HEK293 (cell line): ENCODE results near the gene MALL.

Experiments used
- ATF2 ChIP-seq: fragments of 450-650 bp; formaldehyde crosslinking; IDR thresholded peaks from 2 replicates; pipeline ENCODE4 v1.5.1; 2016; ENCODE audit warnings: missing biosample characterization, missing genetic modification characterization, low read depth
- CTCF ChIP-seq: fragments of 450-650 bp; formaldehyde crosslinking; IDR thresholded peaks from 2 replicates; pipeline ENCODE4 v1.5.1; 2016; ENCODE audit warnings: missing biosample characterization, missing genetic modification characterization
- ELK4 ChIP-seq: IDR thresholded peaks from 2 replicates; pipeline ENCODE4 v1.6.1; 2011; ENCODE audit warnings: mild to moderate bottlenecking, low read depth, low read length, borderline replicate concordance
- HOXA7 ChIP-seq: sonication (generic); formaldehyde crosslinking; IDR thresholded peaks from 2 replicates; pipeline ENCODE4 v1.8.1; 2022; ENCODE audit warnings: missing genetic modification reagents, borderline replicate concordance
- KLF1 ChIP-seq: fragments of 450-650 bp; formaldehyde crosslinking; IDR thresholded peaks from 2 replicates; pipeline ENCODE4 v1.5.1; 2016; ENCODE audit warnings: missing biosample characterization, missing genetic modification characterization
- PATZ1 ChIP-seq: fragments of 450-650 bp; formaldehyde crosslinking; IDR thresholded peaks from 2 replicates; pipeline ENCODE4 v1.5.1; 2016; ENCODE audit warnings: missing biosample characterization, missing genetic modification characterization
- REST ChIP-seq: fragments of 450-650 bp; formaldehyde crosslinking; IDR thresholded peaks from 2 replicates; pipeline ENCODE4 v1.5.1; 2016; ENCODE audit warnings: missing biosample characterization, missing genetic modification characterization
- ZBTB20 ChIP-seq: fragments of 450-650 bp; formaldehyde crosslinking; IDR thresholded peaks from 2 replicates; pipeline ENCODE4 v1.5.1; 2016; ENCODE audit warnings: missing biosample characterization, missing genetic modification characterization
- ZNF335 ChIP-seq: fragments of 450-650 bp; formaldehyde crosslinking; conservative IDR thresholded peaks from 2 replicates; pipeline ENCODE4 v1.5.1; 2016; ENCODE audit warnings: missing biosample characterization, missing genetic modification characterization
- ZNF510 ChIP-seq: fragments of 450-650 bp; formaldehyde crosslinking; IDR thresholded peaks from 2 replicates; pipeline ENCODE4 v1.5.1; 2018; ENCODE audit warnings: mild to moderate bottlenecking, missing genetic modification characterization, missing biosample characterization; ENCODE audit not compliant: insufficient replicate concordance
- ZNF837 ChIP-seq: fragments of 450-650 bp; formaldehyde crosslinking; IDR thresholded peaks from 2 replicates; pipeline ENCODE4 v1.5.1; 2016; ENCODE audit warnings: missing biosample characterization, missing genetic modification characterization

- no peak for TF ChIP-seq HOXA7 (CRISPR knock-in tag)
- TF ChIP-seq CTCF (tag by site-specific recombination): no peak
- no peak for TF ChIP-seq REST (tag by site-specific recombination)
- TF ChIP-seq ZNF837 (tag by site-specific recombination): no peak
- TF ChIP-seq KLF1 (tag by site-specific recombination): no peak
- no peak for TF ChIP-seq ATF2
- TF ChIP-seq ELK4: no peak
- TF ChIP-seq ZNF335 (tag by site-specific recombination): no peak
- TF ChIP-seq ZNF510: no peak
- no peak for TF ChIP-seq ZBTB20 (tag by site-specific recombination)
- no peak for TF ChIP-seq PATZ1 (tag by site-specific recombination)
Observed at GRCh38 chr2:110134025-110134424, 18.4 kb upstream of the MALL start.
